HepG2 (cell line): ENCODE data around the gene TMEM222. TPM values are rescaled to one million over a fixed set of nuclear protein-coding genes. Genes with fewer than 3 reads are reported as not detected.

Experiments
- ATF2 ChIP-seq: sonication (generic); formaldehyde crosslinking; IDR thresholded peaks from 2 replicates; pipeline ENCODE4 v1.4.0; 2020; ENCODE audit warnings: missing genetic modification reagents
- ETV6 ChIP-seq: sonication (generic); formaldehyde crosslinking; conservative IDR thresholded peaks from 2 replicates; pipeline ENCODE4 v1.4.0; 2020; ENCODE audit warnings: missing genetic modification reagents
- GTF3A ChIP-seq: sonication (generic); formaldehyde crosslinking; conservative IDR thresholded peaks from 2 replicates; pipeline ENCODE4 v1.4.0; 2020; ENCODE audit warnings: mild to moderate bottlenecking, missing genetic modification reagents
- HMGA1 ChIP-seq: sonication (generic); formaldehyde crosslinking; conservative IDR thresholded peaks from 2 replicates; pipeline ENCODE4 v1.4.0; 2020; ENCODE audit warnings: missing genetic modification reagents
- RXRA ChIP-seq: sonication (generic); formaldehyde crosslinking; IDR thresholded peaks from 2 replicates; pipeline ENCODE4 v1.5.1; 2020; ENCODE audit warnings: missing genetic modification reagents
- TBL1XR1 ChIP-seq: fragments of 150-350 bp; IDR thresholded peaks from 2 replicates; pipeline ENCODE4 v1.6.1; 2014; ENCODE audit warnings: borderline replicate concordance, low read length; ENCODE audit not compliant: partially characterized antibody
- TCF7L2 ChIP-seq: IDR thresholded peaks from 2 replicates; pipeline ENCODE4 v1.6.1; 2011; ENCODE audit warnings: mild to moderate bottlenecking, low read depth, low read length, moderate library complexity
- TRIM22 ChIP-seq: fragments of 450-650 bp; IDR thresholded peaks from 2 replicates; pipeline ENCODE4 v1.6.1; 2017
- WIZ ChIP-seq: sonication (generic); formaldehyde crosslinking; IDR thresholded peaks from 2 replicates; pipeline ENCODE4 v1.5.1; 2020; ENCODE audit warnings: mild to moderate bottlenecking, missing genetic modification reagents
- XRCC5 ChIP-seq: fragments of 200-400 bp; formaldehyde crosslinking; optimal IDR thresholded peaks from 2 replicates; pipeline ENCODE3; 2017; ENCODE audit warnings: mild to moderate bottlenecking, low read length
- ZNF20 ChIP-seq: sonication (generic); formaldehyde crosslinking; IDR thresholded peaks from 2 replicates; pipeline ENCODE4 v1.4.0; 2020; ENCODE audit warnings: mild to moderate bottlenecking, moderate library complexity, missing genetic modification reagents
- ZNF33B ChIP-seq: sonication (generic); formaldehyde crosslinking; IDR thresholded peaks from 2 replicates; pipeline ENCODE4 v1.5.1; 2020; ENCODE audit warnings: mild to moderate bottlenecking, missing genetic modification reagents
- ZNF530 ChIP-seq: sonication (generic); formaldehyde crosslinking; IDR thresholded peaks from 2 replicates; pipeline ENCODE4 v1.5.0; 2020; ENCODE audit warnings: low read depth, mild to moderate bottlenecking, missing genetic modification reagents
- ZNF761 ChIP-seq: sonication (generic); formaldehyde crosslinking; conservative IDR thresholded peaks from 2 replicates; pipeline ENCODE4 v1.4.0; 2020; ENCODE audit warnings: mild to moderate bottlenecking, missing genetic modification reagents
- ZNF768 ChIP-seq: sonication (generic); formaldehyde crosslinking; IDR thresholded peaks from 2 replicates; pipeline ENCODE4 v1.4.0; 2020; ENCODE audit warnings: missing genetic modification reagents
- ZSCAN25 ChIP-seq: sonication (generic); formaldehyde crosslinking; IDR thresholded peaks from 2 replicates; pipeline ENCODE4 v1.8.0; 2022; ENCODE audit warnings: mild to moderate bottlenecking, missing genetic modification reagents
- polyA plus RNA-seq, 8 experiments: library from polyadenylated mRNA; depleted of rRNA in 3 of 8; stranded (reverse) in 7 of 8; unstranded in 1 of 8; fragments of >200 nt; fragmentation: Illumina TruSeq in 4 of 8; extraction: Trizol in 4 of 8; gene quantifications; 2 replicates each; pipeline versions ENCODE4 v1.2.1 to v1.2.3, GENCODE V29; 2011 to 2016; ENCODE audit warnings: low read depth in 4 of 8, missing spikeins in 1 of 8, mixed read lengths in 1 of 8; ENCODE audit not compliant: insufficient read depth in 1 of 8
- total RNA-seq, 5 experiments: library from RNA; depleted of rRNA; stranded (reverse); fragments of >200 nt; fragmentation: Illumina TruSeq; extraction: Trizol; gene quantifications; 2 replicates each; pipeline ENCODE4 v1.2.3, GENCODE V29; 2016; ENCODE audit warnings: low read depth in 1 of 5
- TF ChIP-seq, protein P1 (sequence below): sonication (generic); formaldehyde crosslinking; IDR thresholded peaks from 2 replicates; pipeline ENCODE4 v1.8.0; 2022; ENCODE audit warnings: mild to moderate bottlenecking, missing genetic modification reagents, moderate library complexity
- TF ChIP-seq, protein P2 (sequence below): sonication (generic); formaldehyde crosslinking; IDR thresholded peaks from 2 replicates; pipeline ENCODE4 v1.4.0; 2020; ENCODE audit warnings: missing genetic modification reagents
- TF ChIP-seq, protein P3 (sequence below): sonication (generic); formaldehyde crosslinking; IDR thresholded peaks from 2 replicates; pipeline ENCODE4 v1.4.0; 2020; ENCODE audit warnings: missing genetic modification reagents
- TF ChIP-seq, protein P4 (sequence below): IDR thresholded peaks from 2 replicates; pipeline ENCODE4 v1.6.1; 2016; ENCODE audit warnings: low read depth, control low read depth

The TMEM222 gene
- total and polyA plus RNA-seq, 2 of the 13 experiments (the other 11 are each of a cell fraction or from before 2014, with no cell fraction given), result 22.7 to 29.6 TPM

DNA sequence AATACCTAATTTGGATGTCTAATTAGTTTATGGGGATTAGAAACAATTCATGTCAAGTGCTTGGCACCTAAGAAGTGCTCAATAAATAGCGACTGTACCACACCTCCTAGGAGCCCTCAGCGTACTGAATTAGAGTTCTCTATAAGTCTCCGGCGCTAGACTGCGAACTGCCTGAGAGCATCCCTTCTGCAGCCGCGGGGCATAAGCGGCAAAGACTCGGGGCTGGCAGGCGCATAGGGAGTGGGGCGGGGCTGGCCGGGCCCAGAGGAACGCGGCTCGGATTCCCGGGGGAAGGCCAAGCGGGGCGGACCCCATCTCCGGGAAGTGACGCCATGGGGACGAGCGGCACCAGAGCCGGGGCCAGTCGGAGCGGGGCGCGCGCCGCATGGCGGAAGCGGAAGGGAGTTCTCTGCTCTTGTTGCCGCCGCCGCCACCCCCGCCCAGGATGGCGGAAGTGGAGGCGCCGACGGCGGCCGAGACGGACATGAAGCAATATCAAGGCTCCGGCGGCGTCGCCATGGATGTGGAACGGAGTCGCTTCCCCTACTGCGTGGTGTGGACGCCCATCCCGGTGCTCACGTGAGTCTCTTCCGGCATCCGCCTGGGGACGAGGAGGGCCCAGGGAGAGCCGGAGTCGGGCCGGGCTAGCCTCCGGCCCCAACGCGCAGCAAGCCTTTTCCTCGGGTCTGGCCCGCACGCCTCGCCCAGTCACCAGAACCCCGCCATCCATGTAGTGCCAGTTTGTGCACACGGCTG, at the start of gene TMEM222 (continued):
- TF ChIP-seq ZNF33B (no peak), ZNF20 (no peak), TCF7L2 (no peak), TBL1XR1 (peak; percentile 55), ZNF530 (no peak), TRIM22 (no peak), GTF3A (CRISPR knock-in tag) (0 out of 2 replicates have a peak, but pooled peaks have one; percentile 40), HMGA1 (CRISPR knock-in tag) (no peak), ZNF761 (CRISPR knock-in tag) (no peak; the same call in 1 of the 2 replicates), ZNF768 (CRISPR knock-in tag) (peak; percentile 60; the same call in 1 of the 2 replicates), RXRA (CRISPR knock-in tag) (peak; percentile 85), ZSCAN25 (CRISPR knock-in tag) (peak; percentile 68; the same call in 1 of the 2 replicates), WIZ (CRISPR knock-in tag) (peak; percentile 90; the same call in 1 of the 2 replicates), ETV6 (CRISPR knock-in tag) (peak; percentile 94), XRCC5 (peak; percentile 98), ATF2 (CRISPR knock-in tag) (peak; percentile 95)
- TF ChIP-seq, protein P1, sequence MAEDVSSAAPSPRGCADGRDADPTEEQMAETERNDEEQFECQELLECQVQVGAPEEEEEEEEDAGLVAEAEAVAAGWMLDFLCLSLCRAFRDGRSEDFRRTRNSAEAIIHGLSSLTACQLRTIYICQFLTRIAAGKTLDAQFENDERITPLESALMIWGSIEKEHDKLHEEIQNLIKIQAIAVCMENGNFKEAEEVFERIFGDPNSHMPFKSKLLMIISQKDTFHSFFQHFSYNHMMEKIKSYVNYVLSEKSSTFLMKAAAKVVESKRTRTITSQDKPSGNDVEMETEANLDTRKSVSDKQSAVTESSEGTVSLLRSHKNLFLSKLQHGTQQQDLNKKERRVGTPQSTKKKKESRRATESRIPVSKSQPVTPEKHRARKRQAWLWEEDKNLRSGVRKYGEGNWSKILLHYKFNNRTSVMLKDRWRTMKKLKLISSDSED (CRISPR knock-in tag), result no peak
- TF ChIP-seq, protein P2, sequence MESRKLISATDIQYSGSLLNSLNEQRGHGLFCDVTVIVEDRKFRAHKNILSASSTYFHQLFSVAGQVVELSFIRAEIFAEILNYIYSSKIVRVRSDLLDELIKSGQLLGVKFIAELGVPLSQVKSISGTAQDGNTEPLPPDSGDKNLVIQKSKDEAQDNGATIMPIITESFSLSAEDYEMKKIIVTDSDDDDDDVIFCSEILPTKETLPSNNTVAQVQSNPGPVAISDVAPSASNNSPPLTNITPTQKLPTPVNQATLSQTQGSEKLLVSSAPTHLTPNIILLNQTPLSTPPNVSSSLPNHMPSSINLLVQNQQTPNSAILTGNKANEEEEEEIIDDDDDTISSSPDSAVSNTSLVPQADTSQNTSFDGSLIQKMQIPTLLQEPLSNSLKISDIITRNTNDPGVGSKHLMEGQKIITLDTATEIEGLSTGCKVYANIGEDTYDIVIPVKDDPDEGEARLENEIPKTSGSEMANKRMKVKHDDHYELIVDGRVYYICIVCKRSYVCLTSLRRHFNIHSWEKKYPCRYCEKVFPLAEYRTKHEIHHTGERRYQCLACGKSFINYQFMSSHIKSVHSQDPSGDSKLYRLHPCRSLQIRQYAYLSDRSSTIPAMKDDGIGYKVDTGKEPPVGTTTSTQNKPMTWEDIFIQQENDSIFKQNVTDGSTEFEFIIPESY (CRISPR knock-in tag), result peak; percentile 68; the same call in 1 of the 2 replicates
- TF ChIP-seq, protein P3, sequence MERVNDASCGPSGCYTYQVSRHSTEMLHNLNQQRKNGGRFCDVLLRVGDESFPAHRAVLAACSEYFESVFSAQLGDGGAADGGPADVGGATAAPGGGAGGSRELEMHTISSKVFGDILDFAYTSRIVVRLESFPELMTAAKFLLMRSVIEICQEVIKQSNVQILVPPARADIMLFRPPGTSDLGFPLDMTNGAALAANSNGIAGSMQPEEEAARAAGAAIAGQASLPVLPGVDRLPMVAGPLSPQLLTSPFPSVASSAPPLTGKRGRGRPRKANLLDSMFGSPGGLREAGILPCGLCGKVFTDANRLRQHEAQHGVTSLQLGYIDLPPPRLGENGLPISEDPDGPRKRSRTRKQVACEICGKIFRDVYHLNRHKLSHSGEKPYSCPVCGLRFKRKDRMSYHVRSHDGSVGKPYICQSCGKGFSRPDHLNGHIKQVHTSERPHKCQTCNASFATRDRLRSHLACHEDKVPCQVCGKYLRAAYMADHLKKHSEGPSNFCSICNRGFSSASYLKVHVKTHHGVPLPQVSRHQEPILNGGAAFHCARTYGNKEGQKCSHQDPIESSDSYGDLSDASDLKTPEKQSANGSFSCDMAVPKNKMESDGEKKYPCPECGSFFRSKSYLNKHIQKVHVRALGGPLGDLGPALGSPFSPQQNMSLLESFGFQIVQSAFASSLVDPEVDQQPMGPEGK, result peak; percentile 79
- TF ChIP-seq, protein P4, sequence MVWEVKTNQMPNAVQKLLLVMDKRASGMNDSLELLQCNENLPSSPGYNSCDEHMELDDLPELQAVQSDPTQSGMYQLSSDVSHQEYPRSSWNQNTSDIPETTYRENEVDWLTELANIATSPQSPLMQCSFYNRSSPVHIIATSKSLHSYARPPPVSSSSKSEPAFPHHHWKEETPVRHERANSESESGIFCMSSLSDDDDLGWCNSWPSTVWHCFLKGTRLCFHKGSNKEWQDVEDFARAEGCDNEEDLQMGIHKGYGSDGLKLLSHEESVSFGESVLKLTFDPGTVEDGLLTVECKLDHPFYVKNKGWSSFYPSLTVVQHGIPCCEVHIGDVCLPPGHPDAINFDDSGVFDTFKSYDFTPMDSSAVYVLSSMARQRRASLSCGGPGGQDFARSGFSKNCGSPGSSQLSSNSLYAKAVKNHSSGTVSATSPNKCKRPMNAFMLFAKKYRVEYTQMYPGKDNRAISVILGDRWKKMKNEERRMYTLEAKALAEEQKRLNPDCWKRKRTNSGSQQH (CRISPR knock-in tag), result peak; percentile 43; the same call in 1 of the 2 replicates
